Measurements from ENCODE around the gene TBXA2R.
A peak's percentile ranks its signal among the peaks of the same experiment; 100 is the strongest.

Gene TBXA2R

DNA sequence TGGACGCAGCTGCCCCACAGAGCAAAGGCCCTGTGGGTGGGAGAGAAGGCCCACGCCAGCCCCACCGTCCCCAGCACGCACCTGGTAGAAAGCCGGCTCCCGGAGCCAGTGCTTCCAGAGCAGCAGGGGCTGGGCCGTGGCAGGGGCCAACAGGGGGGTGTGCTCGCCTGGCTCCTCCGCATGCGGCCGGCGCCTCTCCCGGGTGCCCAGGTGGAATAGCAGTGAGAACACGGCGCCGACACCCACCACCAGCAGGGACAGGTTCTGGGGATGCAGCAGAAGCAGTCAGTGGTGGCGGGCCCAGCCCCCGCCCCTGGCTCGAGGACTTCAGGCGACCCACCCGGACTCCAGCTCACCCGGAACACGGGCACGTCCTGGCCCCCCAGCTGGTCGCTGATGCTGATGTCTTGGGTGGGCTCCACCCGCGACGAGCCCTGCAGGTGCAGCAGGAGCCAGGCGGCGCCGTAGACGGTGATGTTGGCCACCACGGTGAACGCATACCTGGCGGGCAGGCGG lies 58.9 kb downstream of the TBXA2R start:
- ChIA-PET CTCF (interaction anchor here (1.5 kb wide), 4 partner anchors 17 to 159 kb away, joined by 3 to 4 read pairs (median 4); no protein-coding TSS in a partner anchor), POLR2A (no interaction called here)
- TF ChIP-seq, protein P1, sequence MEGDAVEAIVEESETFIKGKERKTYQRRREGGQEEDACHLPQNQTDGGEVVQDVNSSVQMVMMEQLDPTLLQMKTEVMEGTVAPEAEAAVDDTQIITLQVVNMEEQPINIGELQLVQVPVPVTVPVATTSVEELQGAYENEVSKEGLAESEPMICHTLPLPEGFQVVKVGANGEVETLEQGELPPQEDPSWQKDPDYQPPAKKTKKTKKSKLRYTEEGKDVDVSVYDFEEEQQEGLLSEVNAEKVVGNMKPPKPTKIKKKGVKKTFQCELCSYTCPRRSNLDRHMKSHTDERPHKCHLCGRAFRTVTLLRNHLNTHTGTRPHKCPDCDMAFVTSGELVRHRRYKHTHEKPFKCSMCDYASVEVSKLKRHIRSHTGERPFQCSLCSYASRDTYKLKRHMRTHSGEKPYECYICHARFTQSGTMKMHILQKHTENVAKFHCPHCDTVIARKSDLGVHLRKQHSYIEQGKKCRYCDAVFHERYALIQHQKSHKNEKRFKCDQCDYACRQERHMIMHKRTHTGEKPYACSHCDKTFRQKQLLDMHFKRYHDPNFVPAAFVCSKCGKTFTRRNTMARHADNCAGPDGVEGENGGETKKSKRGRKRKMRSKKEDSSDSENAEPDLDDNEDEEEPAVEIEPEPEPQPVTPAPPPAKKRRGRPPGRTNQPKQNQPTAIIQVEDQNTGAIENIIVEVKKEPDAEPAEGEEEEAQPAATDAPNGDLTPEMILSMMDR (IDR thresholded peaks at IDR 0.05; ENCODE audit: control extremely low read depth, extremely low read depth, low read depth, missing control alignments): no peak
- no peak for DNase-seq (ENCODE audit: extremely low spot score)

DNA sequence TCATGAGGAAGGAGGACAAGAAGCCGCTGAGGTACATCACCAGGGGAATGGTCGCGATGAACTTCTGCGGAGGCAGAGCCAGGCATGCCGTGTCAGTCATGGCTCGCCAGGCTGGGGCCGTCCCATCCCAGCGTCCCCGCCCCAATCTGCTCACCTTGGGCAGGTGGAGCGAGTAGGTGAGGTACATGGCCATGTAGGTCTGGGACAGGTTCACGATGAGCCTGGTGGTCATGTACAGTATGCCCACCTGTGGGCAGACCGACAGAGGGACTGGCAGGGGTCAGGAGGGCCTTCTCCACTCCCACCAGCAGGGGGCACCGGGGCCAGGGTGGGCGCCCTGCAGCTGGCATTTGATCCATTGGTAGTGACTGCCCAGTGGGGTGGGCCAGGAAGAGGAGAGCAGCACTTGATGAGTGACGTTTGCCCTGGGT lies 59.4 kb downstream of the TBXA2R start:
- no peak for DNase-seq (ENCODE audit: extremely low spot score)
- TF ChIP-seq, protein P1 (IDR thresholded peaks at IDR 0.05; ENCODE audit: control extremely low read depth, extremely low read depth, low read depth, missing control alignments): peak; percentile 45
- POLR2A ChIA-PET: no interaction called here
- CTCF ChIA-PET: interaction anchor here (0.9 to 3.4 kb wide), 6 partner anchors 10 to 160 kb away, joined by 3 to 68 read pairs (median 4); partner anchors contain the start of gene MFSD12

DNA sequence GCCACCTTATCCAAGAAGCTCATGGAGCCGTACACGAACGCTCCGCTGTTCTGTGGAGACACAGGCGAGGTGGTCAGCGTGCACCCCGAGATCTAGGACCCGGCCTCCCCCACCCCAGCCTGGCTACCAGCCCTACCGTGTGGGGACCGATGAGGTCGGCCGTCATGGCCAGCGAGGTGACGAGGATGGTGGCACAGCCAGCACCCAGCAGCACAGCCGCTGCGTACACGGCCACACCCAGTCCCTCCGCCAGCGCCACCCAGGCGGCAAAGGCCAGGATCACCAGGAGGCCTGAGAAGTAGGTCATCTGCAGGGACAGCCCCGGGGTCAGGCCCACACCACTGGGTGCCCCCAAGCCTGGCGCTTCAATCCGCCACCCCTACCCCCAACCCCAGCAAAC lies 60.6 kb downstream of the TBXA2R start:
- ChIA-PET CTCF (interaction anchor here (0.7 to 3.9 kb wide), 11 partner anchors 10 to 167 kb away, joined by 3 to 68 read pairs (median 4); partner anchors contain the start of gene MFSD12), POLR2A (no interaction called here)
- TF ChIP-seq, protein P1 (IDR thresholded peaks at IDR 0.05; ENCODE audit: control extremely low read depth, extremely low read depth, low read depth, missing control alignments): no peak
- no peak for DNase-seq (ENCODE audit: extremely low spot score)

DNA sequence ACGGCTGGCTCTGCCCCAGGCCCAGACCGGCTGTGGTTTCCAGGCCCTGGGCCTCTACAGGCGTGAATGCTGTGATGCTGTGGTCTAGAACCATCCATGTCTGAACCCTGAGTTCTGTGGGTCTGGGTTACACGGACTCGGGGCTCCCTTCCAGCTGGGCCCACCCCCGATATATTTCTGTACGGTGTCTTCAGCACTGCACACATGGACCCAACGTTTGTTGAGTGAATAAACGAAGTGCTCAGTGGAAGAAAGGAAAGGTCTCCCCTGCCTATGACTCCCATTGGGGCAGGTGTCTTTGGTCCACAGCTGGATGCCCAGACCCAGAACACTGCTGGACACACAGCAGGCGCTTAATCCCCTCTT lies 61.0 kb downstream of the TBXA2R start:
- no peak for DNase-seq (ENCODE audit: extremely low spot score)
- POLR2A ChIA-PET: no interaction called here

DNA sequence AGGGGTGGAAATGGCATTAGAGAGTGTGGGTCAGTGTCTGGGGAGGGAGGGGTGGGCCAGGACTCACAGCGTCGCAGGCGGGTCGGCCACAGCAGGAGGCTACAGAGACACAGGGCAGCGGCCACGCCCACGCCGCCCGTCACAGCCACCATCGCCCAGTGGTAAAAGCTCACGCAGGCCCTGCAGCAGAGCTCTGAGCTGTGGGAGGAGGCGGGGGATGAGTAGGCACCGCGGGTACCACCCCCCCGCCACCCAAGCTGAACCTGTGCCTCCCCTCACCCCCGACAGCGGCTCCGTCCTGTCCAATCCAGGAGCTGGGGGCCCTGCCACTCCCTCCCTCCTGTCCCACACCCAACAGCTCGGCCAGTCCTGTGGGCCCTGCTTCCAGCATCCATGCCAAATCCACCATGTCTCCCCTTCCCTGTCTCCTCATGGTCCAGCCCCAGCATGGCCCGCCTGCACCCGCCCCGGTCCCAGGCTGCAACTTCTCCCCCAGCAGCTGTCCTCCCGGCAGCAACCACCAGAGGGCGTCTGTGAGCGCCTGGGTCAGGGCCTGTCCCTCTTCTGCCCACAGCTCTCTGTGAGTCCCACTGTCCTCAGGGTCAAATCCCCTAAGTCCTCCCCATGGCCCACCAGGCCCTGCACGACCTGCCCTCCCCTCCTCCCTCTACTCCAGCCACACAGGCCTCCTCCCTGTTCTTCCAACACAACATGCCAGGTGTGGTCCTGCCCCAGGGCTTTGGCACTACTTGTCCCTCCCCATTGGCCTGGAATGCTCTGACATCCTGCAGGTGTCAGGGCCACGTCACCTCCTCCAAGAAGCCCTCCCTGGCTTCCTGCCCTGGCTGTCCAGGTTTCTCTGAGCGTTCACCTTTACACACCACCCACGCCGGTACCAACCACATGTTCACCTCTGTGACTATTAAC lies 61.7 kb downstream of the TBXA2R start:
- CTCF ChIA-PET: interaction anchor here (0.7 to 3.9 kb wide), 32 partner anchors 10 to 205 kb away, joined by 3 to 68 read pairs (median 4); partner anchors contain the start of genes MFSD12, PIP5K1C and TJP3
- POLR2A ChIA-PET: no interaction called here
- TF ChIP-seq, protein P1 (IDR thresholded peaks at IDR 0.05; ENCODE audit: control extremely low read depth, extremely low read depth, low read depth, missing control alignments): peak; percentile 99
- DNase-seq (ENCODE audit: extremely low spot score): peak; percentile 89

More for the DNA sequence above, 61.0 kb downstream of the TBXA2R start:
- TF ChIP-seq, protein P1 (IDR thresholded peaks at IDR 0.05; ENCODE audit: control extremely low read depth, extremely low read depth, low read depth, missing control alignments): no peak
- CTCF ChIA-PET: interaction anchor here (0.8 to 3.9 kb wide), 21 partner anchors 11 to 168 kb away, joined by 3 to 68 read pairs (median 4); partner anchors contain the start of gene MFSD12
